Measurements from ENCODE around the gene EPB41L2.

DNA sequence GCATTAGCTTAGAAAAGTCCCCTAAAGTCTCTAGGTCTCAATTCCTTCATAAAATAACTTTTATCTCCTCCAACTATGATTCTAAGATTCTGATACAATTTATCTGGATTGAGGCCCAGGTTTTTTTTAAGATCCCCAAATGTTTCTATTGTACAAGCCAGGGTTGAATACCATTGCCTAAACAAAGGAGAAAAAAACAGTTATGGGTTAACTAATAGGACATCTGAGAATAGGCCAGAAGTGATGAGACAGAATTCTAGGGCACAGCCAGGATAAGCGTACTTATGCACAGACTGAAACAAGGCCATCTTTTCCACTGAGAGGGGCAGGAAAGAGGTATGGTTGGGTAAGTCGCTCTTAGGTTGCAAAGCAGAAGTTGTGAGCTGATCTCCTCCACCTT, 26.4 kb downstream of the EPB41L2 start:
- TF ChIP-seq, protein P1, sequence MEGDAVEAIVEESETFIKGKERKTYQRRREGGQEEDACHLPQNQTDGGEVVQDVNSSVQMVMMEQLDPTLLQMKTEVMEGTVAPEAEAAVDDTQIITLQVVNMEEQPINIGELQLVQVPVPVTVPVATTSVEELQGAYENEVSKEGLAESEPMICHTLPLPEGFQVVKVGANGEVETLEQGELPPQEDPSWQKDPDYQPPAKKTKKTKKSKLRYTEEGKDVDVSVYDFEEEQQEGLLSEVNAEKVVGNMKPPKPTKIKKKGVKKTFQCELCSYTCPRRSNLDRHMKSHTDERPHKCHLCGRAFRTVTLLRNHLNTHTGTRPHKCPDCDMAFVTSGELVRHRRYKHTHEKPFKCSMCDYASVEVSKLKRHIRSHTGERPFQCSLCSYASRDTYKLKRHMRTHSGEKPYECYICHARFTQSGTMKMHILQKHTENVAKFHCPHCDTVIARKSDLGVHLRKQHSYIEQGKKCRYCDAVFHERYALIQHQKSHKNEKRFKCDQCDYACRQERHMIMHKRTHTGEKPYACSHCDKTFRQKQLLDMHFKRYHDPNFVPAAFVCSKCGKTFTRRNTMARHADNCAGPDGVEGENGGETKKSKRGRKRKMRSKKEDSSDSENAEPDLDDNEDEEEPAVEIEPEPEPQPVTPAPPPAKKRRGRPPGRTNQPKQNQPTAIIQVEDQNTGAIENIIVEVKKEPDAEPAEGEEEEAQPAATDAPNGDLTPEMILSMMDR (IDR thresholded peaks at IDR 0.05): no peak
- no peak for TF ChIP-seq POLR2A (IDR thresholded peaks at IDR 0.05)
